ENCODE measurements around the gene TSKU. TPM values are rescaled to one million over a fixed set of nuclear protein-coding genes. Genes with fewer than 3 reads are reported as not detected.

TSKU gene
- total and polyA plus RNA-seq, 9 of the 15 experiments (the other 6 are each of a cell fraction or from before 2014, with no cell fraction given), result 0.60 to 11.9 (median 8.4) TPM

GRCh38 chr11:76776472-76776871 lies 6.7 kb upstream of the TSKU start:
- ATAC-seq (no peak), FAIRE-seq (no peak), DNase-seq (ENCODE audit: extremely low read depth in 1 of 4, low spot score in 3 of 4) (no peak)
- no peak overlapping the region for H3K4me2 ChIP-seq (ENCODE audit: insufficient read depth, low read length)
- no peaks in the 10 kb centered on the region for H4K20me1 ChIP-seq (replicated peaks; ENCODE audit: control insufficient read depth, insufficient read depth, low read length)
- no peaks in the 10 kb centered on the region for H3K36me3 ChIP-seq (ENCODE audit: control insufficient read depth, insufficient read depth, low read length)
- no peak overlapping the region for H3K9ac ChIP-seq (ENCODE audit: insufficient read depth in 1 of 2, low read depth in 2 of 2, low read length in 2 of 2)
- no peak overlapping the region for H3K27ac ChIP-seq (ENCODE audit: extremely low read depth, low read depth, low read length)
- no peaks in the 10 kb centered on the region for H3K9me1 ChIP-seq (ENCODE audit: control insufficient read depth, insufficient read depth, low read length)
- intact Hi-C loops (cut with micrococcal nuclease) (no loop called here), in situ Hi-C loops (cut with MboI) (no loop called here)
- no TSS peak for BruUV-seq (replicated peaks)
- peaks cover 9% of the 10 kb centered on the region for H3K9me3 ChIP-seq (replicated peaks; ENCODE audit: control insufficient read depth, insufficient read depth, low read depth, low read length)
- H3K4me1 ChIP-seq (replicated peaks in 1 of 2; ENCODE audit: control insufficient read depth in 2 of 2, insufficient read depth in 2 of 2, low read length in 2 of 2), result peaks cover 0 to 4% of the 10 kb centered on the region in 2 experiments; a peak in 1 of 5 replicates
- H3K79me2 ChIP-seq (ENCODE audit: control insufficient read depth, insufficient read depth, low read length), result no peaks in the 10 kb centered on the region
- CTCF ChIA-PET (ENCODE audit: low intra/inter-chr PET ratio), result no interaction called here
- POLR2A ChIA-PET, result no interaction called here
- WGBS (ENCODE audit: insufficient coverage, low coverage, missing lambda C conversion rate), result 14% methylated on average over 3 of the region's 3 CpGs
- no peaks in the 10 kb centered on the region for H3K27me3 ChIP-seq (ENCODE audit: control insufficient read depth in 2 of 2, insufficient read depth in 2 of 2, low read length in 2 of 2)
- no peak overlapping the region for H3K4me3 ChIP-seq
- no peak overlapping the region for H2AFZ ChIP-seq (ENCODE audit: low read depth, low read length)
- TF ChIP-seq ARNT (IDR thresholded peaks at IDR 0.05) (0 out of 4 replicates have a peak, but pooled peaks of 1 of the 2 experiments have one; percentile 43), CBX5 (IDR thresholded peaks at IDR 0.05; ENCODE audit: borderline replicate concordance, low read depth) (peak; percentile 100), JUN (IDR thresholded peaks at IDR 0.05; ENCODE audit: borderline replicate concordance, low read depth, low read length) (peak; percentile 41; the same call in 1 of the 2 replicates), JUN (CRISPR knock-in tag; IDR thresholded peaks at IDR 0.05; ENCODE audit: borderline replicate concordance) (no peak), XRCC3 (IDR thresholded peaks at IDR 0.05) (peak; percentile 91), ZNF124 (CRISPR knock-in tag; IDR thresholded peaks at IDR 0.05) (no peak), MEIS2 (IDR thresholded peaks at IDR 0.05; ENCODE audit: partially characterized antibody) (peak; percentile 31), ATF7 (IDR thresholded peaks at IDR 0.05) (peak; percentile 29; the same call in 1 of the 2 replicates), BRCA1 (IDR thresholded peaks at IDR 0.05) (no peak), BRCA1 (CRISPR knock-in tag; IDR thresholded peaks at IDR 0.05) (no peak), ZNF24 (IDR thresholded peaks at IDR 0.05) (0 out of 2 replicates have a peak, but pooled peaks have one; percentile 18), CBX3 (IDR thresholded peaks at IDR 0.05; ENCODE audit: borderline replicate concordance in 1 of 2, low read length in 2 of 2) (peak; percentile 38 to 100), ZNF764 (CRISPR knock-in tag; IDR thresholded peaks at IDR 0.05; ENCODE audit: low read depth) (no peak), HLTF (IDR thresholded peaks at IDR 0.05) (peak; percentile 84; the same call in 1 of the 2 replicates), SOX6 (IDR thresholded peaks at IDR 0.05) (0 out of 2 replicates have a peak, but pooled peaks have one; percentile 20), CBX1 (IDR thresholded peaks at IDR 0.05; ENCODE audit: low read depth) (peak; percentile 79; the same call in 1 of the 2 replicates), TRIM28 (IDR thresholded peaks at IDR 0.05) (peak; percentile 100), ZNF830 (CRISPR knock-in tag; IDR thresholded peaks at IDR 0.05) (no peak), CSDE1 (IDR thresholded peaks at IDR 0.05) (0 out of 4 replicates have a peak, but pooled peaks of 1 of the 2 experiments have one; percentile 18), RUNX1 (IDR thresholded peaks at IDR 0.05; ENCODE audit: low read depth) (no peak), ZNF324 (CRISPR knock-in tag; IDR thresholded peaks at IDR 0.05) (no peak), ZC3H8 (IDR thresholded peaks at IDR 0.05) (no peak), NFATC3 (IDR thresholded peaks at IDR 0.05) (no peak; the same call in 1 of the 2 replicates), TAF15 (IDR thresholded peaks at IDR 0.05; ENCODE audit: low read depth, low read length) (no peak), PBX2 (CRISPR knock-in tag; IDR thresholded peaks at IDR 0.05; ENCODE audit: low read depth) (no peak), PBX2 (tag; conservative IDR thresholded peaks at IDR 0.05; ENCODE audit: low read depth) (peak; percentile 47; the same call in 1 of the 2 replicates), RCOR1 (IDR thresholded peaks at IDR 0.05; ENCODE audit: borderline replicate concordance in 1 of 2, low read depth in 2 of 2, low read length in 2 of 2) (0 out of 4 replicates have a peak, but pooled peaks of 1 of the 2 experiments have one; percentile 9)

Data from K562 (cell line).